Ecto neural progenitor cell (in vitro differentiated cells): ENCODE results near the gene AUTS2.

Experiments
- DNase-seq: peaks from one replicate; pipeline ENCODE4 v3.0.0-alpha.2; 2018; ENCODE audit warnings: low spot score

AUTS2 gene

DNA sequence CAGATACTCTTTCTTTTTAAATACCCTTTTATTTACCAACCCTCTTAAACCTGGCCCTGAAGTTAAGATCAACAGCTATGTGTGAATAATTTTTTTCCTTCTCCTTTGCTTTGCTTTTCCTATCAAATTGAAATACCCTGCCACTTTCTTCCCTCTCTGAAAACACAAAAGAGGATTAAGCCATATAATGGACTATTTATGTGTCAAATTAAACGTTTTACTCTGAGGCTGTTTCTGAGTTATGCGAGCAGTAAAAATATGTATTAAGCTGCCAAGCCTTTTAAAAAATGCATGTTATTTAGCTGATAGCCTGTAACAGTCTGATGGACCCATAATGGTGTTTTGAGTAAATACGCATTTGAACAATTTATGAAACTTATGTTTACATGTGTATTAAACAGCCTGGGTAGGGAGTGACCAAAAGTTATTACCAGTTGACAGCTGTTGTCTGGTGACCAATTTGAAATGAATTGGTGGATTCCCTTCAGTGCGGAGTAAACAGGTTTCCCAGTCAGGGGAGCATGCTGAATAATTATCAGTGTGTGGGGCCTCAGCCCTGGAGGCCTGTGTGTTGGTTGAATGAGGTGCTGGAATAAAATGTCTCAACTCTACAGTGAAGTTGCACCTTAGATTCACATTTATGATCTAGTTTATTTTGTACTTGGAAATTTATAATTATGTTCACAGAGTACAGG, 89.6 kb downstream of the AUTS2 start:
- no peak for DNase-seq

DNA sequence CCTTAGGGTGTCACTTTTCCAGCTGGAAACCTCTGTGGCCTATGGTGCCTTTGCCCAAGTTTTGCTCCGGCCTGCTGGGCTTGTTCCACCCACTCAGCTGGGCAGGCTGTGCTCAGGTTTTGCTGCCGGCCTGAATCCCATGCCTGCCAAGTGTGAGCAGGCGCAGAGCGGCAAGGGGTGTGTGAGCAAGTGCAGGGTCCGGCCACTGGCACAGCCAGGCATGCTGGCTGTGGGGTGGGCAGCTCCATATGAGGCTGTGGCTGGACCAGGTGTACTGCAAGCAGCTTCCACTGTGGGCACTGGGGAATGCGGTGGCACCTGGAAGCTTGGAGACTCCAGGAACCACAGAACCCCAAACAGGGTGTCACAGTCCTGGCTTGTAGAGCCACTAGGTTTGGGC, 92.1 kb downstream of the AUTS2 start:
- DNase-seq = no peak

DNA sequence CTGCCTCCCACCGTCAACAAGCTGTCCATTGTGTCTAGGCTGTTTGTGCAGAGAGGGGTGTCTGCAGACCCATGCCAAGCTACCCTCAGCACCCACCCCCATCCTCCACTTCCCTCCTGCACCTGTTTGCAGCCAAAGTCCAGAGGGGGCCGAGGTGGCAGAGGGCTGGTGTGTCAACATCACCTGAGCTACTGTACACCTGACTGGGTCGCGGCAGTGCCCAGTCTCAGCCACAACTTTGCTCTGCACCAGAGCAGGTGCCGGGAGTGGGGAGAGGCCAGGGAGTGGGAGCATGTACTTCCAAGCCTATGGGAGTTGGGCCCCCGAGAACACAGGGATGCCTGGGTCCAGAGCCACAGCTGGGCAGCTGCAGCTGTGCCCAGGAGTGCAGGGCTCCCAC, 93.1 kb downstream of the AUTS2 start:
- DNase-seq = no peak

- no peak for DNase-seq
Measured at GRCh38 chr7:69691734-69692133, 93.5 kb downstream of the AUTS2 start.

DNA sequence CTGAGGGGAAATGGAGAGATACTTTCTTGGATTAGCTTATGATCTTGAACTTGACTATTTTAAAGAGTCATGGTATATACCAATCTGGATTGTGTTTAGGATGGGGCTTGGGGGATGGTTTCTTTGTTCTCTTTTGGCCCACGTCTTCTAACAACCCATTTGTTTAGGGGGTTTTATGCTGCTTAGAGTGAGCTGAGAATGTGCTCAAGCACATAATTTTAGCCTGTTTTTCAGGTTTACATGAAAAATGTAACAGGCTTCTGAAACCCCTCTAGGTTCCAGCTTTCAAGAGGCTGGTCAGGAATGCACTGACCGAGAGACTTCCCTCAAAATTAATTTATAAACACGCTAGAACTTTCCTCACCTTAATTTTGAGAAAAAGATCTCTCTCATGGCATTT, 94.3 kb downstream of the AUTS2 start:
- DNase-seq = no peak

GRCh38 chr7:69693042-69693441, 94.8 kb downstream of the AUTS2 start:
- no peak for DNase-seq

GRCh38 chr7:69696054-69696591, 97.8 kb downstream of the AUTS2 start:
- DNase-seq = no peak

GRCh38 chr7:69696686-69697685, 98.7 kb downstream of the AUTS2 start:
- no peak for DNase-seq

DNA sequence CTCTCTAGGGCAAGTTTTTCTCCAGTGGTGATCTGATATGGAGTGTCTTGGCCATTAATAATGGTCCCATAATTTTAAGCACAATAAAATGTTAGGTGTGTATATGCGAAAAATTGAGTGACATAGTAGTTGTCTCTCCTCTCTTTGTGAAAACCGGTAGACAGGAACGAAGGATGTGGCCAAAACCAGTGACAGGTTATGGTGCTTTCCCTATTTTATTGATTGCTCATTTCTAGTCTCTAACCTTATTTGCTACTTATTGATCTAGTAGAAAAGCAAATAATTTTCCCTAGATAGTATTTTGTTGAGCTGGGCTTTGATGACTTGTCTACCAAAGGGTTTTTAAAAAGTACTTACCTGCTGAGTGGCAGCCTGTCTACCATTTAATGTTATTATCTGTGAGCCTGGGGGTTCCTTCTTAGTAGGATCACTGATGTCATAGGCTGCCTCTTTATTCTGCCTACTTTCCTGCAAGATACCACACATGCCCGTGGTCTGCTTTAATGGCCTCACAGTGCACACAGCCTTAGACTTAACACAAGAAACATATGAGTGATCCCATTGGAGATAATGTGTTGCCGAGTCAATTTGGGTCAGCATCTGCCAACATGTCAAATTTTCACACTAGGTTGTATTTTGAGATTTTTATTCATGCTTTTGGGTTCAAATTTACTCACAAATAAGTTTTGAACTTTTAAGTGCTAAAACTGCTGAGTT, 100.0 kb downstream of the AUTS2 start:
- no peak for DNase-seq

GRCh38 chr7:69699931-69700330, 101.7 kb downstream of the AUTS2 start:
- DNase-seq = no peak

DNA sequence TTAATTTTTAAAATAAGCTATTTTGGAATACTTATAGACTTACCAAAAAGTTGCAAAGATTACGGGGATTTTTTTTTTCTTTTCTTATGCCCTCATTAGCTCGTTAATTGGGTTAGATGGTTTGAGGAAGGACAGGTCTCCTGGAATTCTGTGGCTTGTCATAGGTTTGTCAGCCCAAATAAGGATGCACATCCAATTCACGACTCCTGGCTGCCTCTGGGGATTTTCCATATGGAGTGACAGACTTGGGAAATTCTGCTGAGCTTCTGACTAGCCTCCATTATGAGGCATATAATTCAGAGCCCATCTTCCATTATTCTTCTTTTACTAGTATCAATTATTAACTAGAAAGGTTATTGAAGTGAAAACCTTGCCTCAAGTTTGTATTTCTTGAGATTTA, 102.1 kb downstream of the AUTS2 start:
- no peak for DNase-seq

- no peak for DNase-seq
Measured at GRCh38 chr7:69701288-69701687, 103.0 kb downstream of the AUTS2 start.

DNA sequence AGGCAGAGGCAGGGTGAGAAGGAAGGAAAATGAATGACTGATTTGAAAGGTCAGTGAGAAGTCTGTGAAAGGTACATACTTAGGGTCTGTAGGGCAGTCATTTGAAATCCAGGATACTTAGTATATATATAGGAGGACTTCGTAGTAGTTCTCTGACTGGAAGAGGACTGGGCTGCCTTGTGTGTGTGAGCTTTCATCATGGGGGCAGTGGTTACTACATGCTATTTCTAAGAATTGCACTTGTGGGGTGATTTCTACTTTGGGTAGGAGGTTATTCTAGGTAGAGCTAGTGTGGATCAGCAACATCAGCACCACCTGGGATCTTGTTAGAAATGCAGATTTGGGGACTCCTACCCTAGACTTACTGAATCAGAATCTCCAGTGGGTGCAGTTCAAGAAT, 104.1 kb downstream of the AUTS2 start:
- no peak for DNase-seq

GRCh38 chr7:69703099-69703498, 104.8 kb downstream of the AUTS2 start:
- DNase-seq = no peak

- no peak for DNase-seq
Measured at GRCh38 chr7:69706070-69706469, 107.8 kb downstream of the AUTS2 start.

DNA sequence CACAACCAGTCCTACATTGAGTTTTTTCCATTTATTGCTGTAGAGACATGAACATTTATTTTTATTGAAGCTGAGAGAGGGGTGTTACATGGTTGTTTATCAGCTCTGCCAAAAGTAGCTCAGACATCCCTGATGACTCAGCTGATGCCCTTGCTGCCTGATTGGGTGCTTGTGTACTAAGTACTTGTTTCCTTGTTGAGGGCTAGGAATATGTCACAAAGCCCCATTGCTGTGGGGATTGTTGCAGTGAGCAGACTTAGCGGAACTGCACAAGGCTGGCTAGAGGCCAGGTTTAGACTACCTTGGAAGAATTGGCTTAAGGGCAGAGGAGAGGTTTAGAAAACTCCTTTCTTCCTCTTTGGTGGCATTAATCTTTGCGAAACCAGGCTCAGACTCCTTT, 110.6 kb downstream of the AUTS2 start:
- DNase-seq = no peak

DNA sequence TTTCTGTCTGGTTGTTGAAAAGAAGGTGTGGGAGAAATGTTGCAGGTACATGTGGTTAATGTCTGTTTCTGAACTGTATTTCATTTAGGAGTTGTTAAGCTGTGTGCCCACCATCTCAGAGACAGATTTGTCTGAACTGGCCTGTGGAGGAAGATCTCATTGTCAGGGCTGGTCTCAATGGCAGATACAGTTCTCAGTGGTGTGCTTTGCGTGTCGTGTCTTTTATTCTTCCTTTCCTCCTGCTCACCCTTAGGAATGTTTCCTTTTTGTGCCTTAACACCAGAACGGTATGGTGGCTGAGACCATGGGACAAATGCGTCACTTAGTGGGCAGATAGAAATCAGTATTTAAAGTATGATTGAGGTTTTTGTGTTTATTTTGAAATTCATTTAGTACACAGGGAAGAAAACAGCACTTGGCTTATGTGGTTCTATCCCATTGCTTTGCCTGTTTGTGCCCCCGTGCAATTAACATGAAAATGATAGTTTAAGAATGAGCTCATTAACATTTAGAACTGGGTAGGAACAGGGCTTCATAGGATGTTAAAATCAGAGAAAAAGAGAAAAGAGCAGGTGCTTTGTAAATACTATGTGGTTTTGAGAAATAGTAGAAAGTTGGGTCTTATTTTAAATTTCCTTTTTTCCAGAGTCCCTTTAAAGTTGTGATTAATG, 112.6 kb downstream of the AUTS2 start:
- DNase-seq = no peak

GRCh38 chr7:69714886-69715576, 116.8 kb downstream of the AUTS2 start:
- DNase-seq = no peak

- no peak for DNase-seq
Measured at GRCh38 chr7:69717221-69717620, 118.9 kb downstream of the AUTS2 start.

DNA sequence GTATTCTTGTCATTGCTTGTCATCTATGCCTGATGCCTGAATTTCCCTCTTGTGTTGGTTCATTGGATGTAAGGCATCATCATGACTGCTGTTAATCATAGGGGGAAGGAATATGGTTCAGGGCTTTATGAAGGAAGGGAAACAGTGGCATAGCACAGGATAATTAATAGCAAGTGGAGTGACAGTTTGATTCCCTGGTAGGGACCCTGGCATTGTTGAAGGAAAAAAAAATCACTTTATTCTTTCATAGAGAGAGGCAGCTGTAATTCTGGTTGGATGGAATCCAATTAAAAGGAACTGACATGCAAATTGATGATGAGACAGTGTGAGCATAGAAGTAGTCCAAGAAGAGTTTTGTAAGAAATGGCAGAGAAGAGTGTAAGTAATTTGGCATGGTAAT, 121.4 kb downstream of the AUTS2 start:
- DNase-seq = no peak

- no peak for DNase-seq
Measured at GRCh38 chr7:69722843-69723242, 124.6 kb downstream of the AUTS2 start.
